WTC11 (cell line): Measurements from ENCODE around the gene POU6F1.

ENCODE experiments used
- ATF2 ChIP-seq: sonication (generic); formaldehyde crosslinking; IDR thresholded peaks from 2 replicates; pipeline ENCODE4 v1.8.1; 2022; ENCODE audit warnings: low read depth, missing genetic modification reagents, borderline replicate concordance
- NR3C1 ChIP-seq: sonication (generic); formaldehyde crosslinking; conservative IDR thresholded peaks from 2 replicates; pipeline ENCODE4 v1.8.1; 2023; ENCODE audit warnings: low read depth, mild to moderate bottlenecking, missing genetic modification reagents
- ZNF121 ChIP-seq: sonication (generic); formaldehyde crosslinking; IDR thresholded peaks from 2 replicates; pipeline ENCODE4 v1.8.0; 2023; ENCODE audit warnings: missing genetic modification reagents
- ZNF138 ChIP-seq: sonication (generic); formaldehyde crosslinking; conservative IDR thresholded peaks from 2 replicates; pipeline ENCODE4 v1.8.1; 2022; ENCODE audit warnings: mild to moderate bottlenecking, moderate library complexity, missing genetic modification reagents

- TF ChIP-seq ATF2 (CRISPR knock-in tag) (no peak), NR3C1 (no peak), ZNF121 (CRISPR knock-in tag) (no peak), ZNF138 (CRISPR knock-in tag) (no peak)
Observed at GRCh38 chr12:51265024-51265423, 47.2 kb upstream of the POU6F1 start.
